Sigmoid colon (tissue), 4 donors: Measurements from ENCODE around the gene MYCN.
"Not testable (repeated sequence)": the region's sequence is repeated elsewhere in the genome, so short reads cannot be mapped to it uniquely, and the experiment has no call there.

ENCODE experiments used
- CTCF ChIP-seq, 4 experiments: fragments of 450-650 bp in 3 of 4; fragments of 200-600 bp in 1 of 4; IDR thresholded peaks; one replicate each; pipeline ENCODE4 v1.5.1; 2016 to 2019; ENCODE audit warnings: antibody characterized with exemption in 4 of 4, mild to moderate bottlenecking in 3 of 4, moderate library complexity in 2 of 4
- POLR2AphosphoS5 ChIP-seq, 4 donors: sonication (generic); formaldehyde crosslinking; IDR thresholded peaks; one replicate each; pipeline ENCODE4 v1.6.1; 2017; ENCODE audit warnings: antibody characterized with exemption in 4 of 4

- TF ChIP-seq POLR2AphosphoS5, CTCF (IDR thresholded peaks at IDR 0.05): not testable (repeated sequence)
Measured at GRCh38 chr2:15960154-15960520, 19.8 kb downstream of the MYCN start.
